DOHH2 (cell line): ENCODE data around the gene USP48.

Source experiments
- H3F3A ChIP-seq: fragments of 200-600 bp; sonication (generic), shearing (Covaris generic); 2 replicates; pipeline ENCODE4 v1.6.0; 2016; ENCODE audit warnings: antibody characterized with exemption, mild to moderate bottlenecking; ENCODE audit not compliant: control insufficient read depth, insufficient read depth
- H3K27ac ChIP-seq: fragments of 200-600 bp; sonication (generic); 2 replicates; pipeline ENCODE4 v1.5.1; 2014; ENCODE audit warnings: low read depth, mild to moderate bottlenecking, low read length, moderate library complexity
- H3K27me3 ChIP-seq: fragments of 200-600 bp; sonication (generic); 2 replicates; pipeline ENCODE4 v1.6.1; 2014; ENCODE audit warnings: mild to moderate bottlenecking, low read length, mixed read lengths; ENCODE audit not compliant: control insufficient read depth
- H3K36me3 ChIP-seq: fragments of 200-600 bp; sonication (generic); 2 replicates; pipeline ENCODE4 v1.6.1; 2014; ENCODE audit warnings: mild to moderate bottlenecking, low read length, moderate library complexity, mixed read lengths; ENCODE audit not compliant: control insufficient read depth
- H3K4me1 ChIP-seq: fragments of 200-600 bp; sonication (generic); 2 replicates; pipeline ENCODE4 v1.6.1; 2014; ENCODE audit warnings: mild to moderate bottlenecking, low read length, mixed read lengths; ENCODE audit not compliant: control insufficient read depth
- H3K4me2 ChIP-seq: fragments of 200-600 bp; sonication (generic); 2 replicates; pipeline ENCODE4 v1.6.0; 2014; ENCODE audit warnings: mild to moderate bottlenecking, low read length, moderate library complexity
- H3K4me3 ChIP-seq: fragments of 200-600 bp; sonication (generic); 2 replicates; pipeline ENCODE4 v1.5.1; 2014; ENCODE audit warnings: mild to moderate bottlenecking, low read length, mixed read lengths
- H3K79me2 ChIP-seq: fragments of 200-600 bp; sonication (generic); 2 replicates; pipeline ENCODE4 v1.6.1; 2014; ENCODE audit warnings: mild to moderate bottlenecking, low read length, mixed read lengths; ENCODE audit not compliant: control insufficient read depth
- H3K9me2 ChIP-seq: fragments of 200-600 bp; sonication (generic); replicated peaks from 2 replicates; pipeline ENCODE4 v1.6.1; 2014; ENCODE audit warnings: mild to moderate bottlenecking, low read length, mixed read lengths; ENCODE audit not compliant: control insufficient read depth
- H3K9me3 ChIP-seq: fragments of 200-600 bp; sonication (generic); 2 replicates; pipeline ENCODE4 v1.6.1; 2014; ENCODE audit warnings: antibody characterized with exemption, low read length, mixed read lengths; ENCODE audit not compliant: control insufficient read depth, insufficient read depth
- H4K20me1 ChIP-seq: fragments of 200-600 bp; sonication (generic); 2 replicates; pipeline ENCODE4 v1.6.0; 2014; ENCODE audit warnings: low read depth, mild to moderate bottlenecking, antibody characterized with exemption, low read length, moderate library complexity; ENCODE audit not compliant: control insufficient read depth, insufficient read depth
- EZH2phosphoT487 ChIP-seq: fragments of 200-600 bp; sonication (generic); IDR thresholded peaks from 2 replicates; pipeline ENCODE4 v1.6.1; 2017; ENCODE audit warnings: borderline replicate concordance, mild to moderate bottlenecking, antibody characterized with exemption, low read length, moderate library complexity, mixed read lengths
- TF ChIP-seq, protein P1 (sequence below): fragments of 200-600 bp; sonication (generic); IDR thresholded peaks from one replicate; pipeline ENCODE4 v1.5.1; 2014; ENCODE audit warnings: antibody characterized with exemption, mild to moderate bottlenecking, low read depth, low read length; ENCODE audit not compliant: poor library complexity, severe bottlenecking

The USP48 gene

GRCh38 chr1:21647431-21648351, 135.3 kb downstream of the USP48 start:
- H3K4me3 ChIP-seq: no peak overlapping the region
- H3K79me2 ChIP-seq: no peaks in the 10 kb centered on the region
- no peaks in the 10 kb centered on the region; the same call in 1 of the 2 replicates for H4K20me1 ChIP-seq
- peaks cover 14% of the 10 kb centered on the region for H3K27me3 ChIP-seq
- no peaks in the 10 kb centered on the region for H3K9me2 ChIP-seq
- no peaks in the 10 kb centered on the region for H3F3A ChIP-seq
- H3K9me3 ChIP-seq: no peaks in the 10 kb centered on the region
- H3K4me2 ChIP-seq: no peak overlapping the region
- H3K4me1 ChIP-seq: no peaks in the 10 kb centered on the region; the same call in 1 of the 2 replicates
- no peaks in the 10 kb centered on the region for H3K36me3 ChIP-seq
- no peak overlapping the region for H3K27ac ChIP-seq
- no peak for TF ChIP-seq EZH2phosphoT487
- TF ChIP-seq, protein P1, sequence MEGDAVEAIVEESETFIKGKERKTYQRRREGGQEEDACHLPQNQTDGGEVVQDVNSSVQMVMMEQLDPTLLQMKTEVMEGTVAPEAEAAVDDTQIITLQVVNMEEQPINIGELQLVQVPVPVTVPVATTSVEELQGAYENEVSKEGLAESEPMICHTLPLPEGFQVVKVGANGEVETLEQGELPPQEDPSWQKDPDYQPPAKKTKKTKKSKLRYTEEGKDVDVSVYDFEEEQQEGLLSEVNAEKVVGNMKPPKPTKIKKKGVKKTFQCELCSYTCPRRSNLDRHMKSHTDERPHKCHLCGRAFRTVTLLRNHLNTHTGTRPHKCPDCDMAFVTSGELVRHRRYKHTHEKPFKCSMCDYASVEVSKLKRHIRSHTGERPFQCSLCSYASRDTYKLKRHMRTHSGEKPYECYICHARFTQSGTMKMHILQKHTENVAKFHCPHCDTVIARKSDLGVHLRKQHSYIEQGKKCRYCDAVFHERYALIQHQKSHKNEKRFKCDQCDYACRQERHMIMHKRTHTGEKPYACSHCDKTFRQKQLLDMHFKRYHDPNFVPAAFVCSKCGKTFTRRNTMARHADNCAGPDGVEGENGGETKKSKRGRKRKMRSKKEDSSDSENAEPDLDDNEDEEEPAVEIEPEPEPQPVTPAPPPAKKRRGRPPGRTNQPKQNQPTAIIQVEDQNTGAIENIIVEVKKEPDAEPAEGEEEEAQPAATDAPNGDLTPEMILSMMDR: no peak

DNA sequence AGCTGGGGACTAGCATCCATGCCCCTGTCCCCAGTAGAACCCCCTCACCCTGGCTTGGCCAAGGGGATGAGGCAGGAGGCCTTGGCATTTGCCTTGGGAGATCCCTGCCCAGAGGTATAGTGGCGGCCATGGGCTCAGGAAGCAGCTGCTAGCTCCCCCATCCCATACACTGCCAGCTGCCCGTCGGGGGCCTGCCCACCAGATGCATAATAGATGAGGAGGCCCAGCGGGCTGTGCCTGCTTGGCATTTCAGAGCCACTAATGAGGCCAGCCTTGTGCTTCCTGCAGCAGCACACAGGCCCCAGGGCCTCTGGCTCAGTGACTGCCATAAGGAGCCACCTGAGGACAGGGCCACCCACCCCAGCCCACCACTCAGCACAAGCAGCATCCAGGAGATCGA, 137.4 kb downstream of the USP48 start:
- Histone ChIP-seq H3K4me3 (no peak overlapping the region), H3K9me3 (no peaks in the 10 kb centered on the region), H3K79me2 (no peaks in the 10 kb centered on the region), H3K4me1 (no peaks in the 10 kb centered on the region), H3K9me2 (no peaks in the 10 kb centered on the region), H3K36me3 (no peaks in the 10 kb centered on the region), H3F3A (no peaks in the 10 kb centered on the region), H3K27me3 (0 out of 2 replicates have a peak, but pooled peaks cover 2% of the 10 kb centered on the region), H3K4me2 (no peak overlapping the region), H4K20me1 (no peaks in the 10 kb centered on the region; the same call in 1 of the 2 replicates), H3K27ac (no peak overlapping the region)
- TF ChIP-seq EZH2phosphoT487: no peak
- TF ChIP-seq, protein P1: no peak

- H3K27me3 ChIP-seq: no peaks in the 10 kb centered on the region
- no peaks in the 10 kb centered on the region for H3K4me1 ChIP-seq
- TF ChIP-seq EZH2phosphoT487: no peak
- TF ChIP-seq, protein P1: no peak
- H3F3A ChIP-seq: no peaks in the 10 kb centered on the region
- no peaks in the 10 kb centered on the region for H3K79me2 ChIP-seq
- H3K4me3 ChIP-seq: no peak overlapping the region
- no peak overlapping the region for H3K27ac ChIP-seq
- H3K9me3 ChIP-seq: no peaks in the 10 kb centered on the region
- no peaks in the 10 kb centered on the region for H3K36me3 ChIP-seq
- no peaks in the 10 kb centered on the region; the same call in 1 of the 2 replicates for H4K20me1 ChIP-seq
- no peak overlapping the region for H3K4me2 ChIP-seq
- no peaks in the 10 kb centered on the region for H3K9me2 ChIP-seq
These were observed 138.0 kb downstream of the USP48 start for GRCh38 chr1:21644906-21645305.
